ENCODE data around the gene SPATA18.
"Not testable (repeated sequence)": the region's sequence is repeated elsewhere in the genome, so short reads cannot be mapped to it uniquely, and the experiment has no call there.

Gene SPATA18

GRCh38 chr4:52106191-52106590 is 55.1 kb downstream of the SPATA18 start:
- no peak for DNase-seq (ENCODE audit: low read depth in 2 of 2)

GRCh38 chr4:52106660-52107059 is 55.6 kb downstream of the SPATA18 start:
- DNase-seq (ENCODE audit: low read depth in 2 of 2) = no peak

GRCh38 chr4:52107336-52107735 is 56.2 kb downstream of the SPATA18 start:
- no peak for DNase-seq (ENCODE audit: low read depth in 2 of 2)

- no peak for DNase-seq (ENCODE audit: low read depth in 2 of 2)
These were observed 56.6 kb downstream of the SPATA18 start for GRCh38 chr4:52107745-52108144.

GRCh38 chr4:52110171-52110570 is 59.1 kb downstream of the SPATA18 start:
- no peak for DNase-seq (ENCODE audit: low read depth in 2 of 2)

GRCh38 chr4:52111995-52112394 is 60.9 kb downstream of the SPATA18 start:
- no peak for DNase-seq (ENCODE audit: low read depth in 2 of 2)

- no peak for DNase-seq (ENCODE audit: low read depth in 2 of 2)
These were observed 61.3 kb downstream of the SPATA18 start for GRCh38 chr4:52112411-52112810.

GRCh38 chr4:52116641-52117040 is 65.5 kb downstream of the SPATA18 start:
- no peak for DNase-seq (ENCODE audit: low read depth in 2 of 2)

GRCh38 chr4:52126226-52126625 is 75.1 kb downstream of the SPATA18 start:
- DNase-seq (ENCODE audit: low read depth in 2 of 2) = no peak

GRCh38 chr4:52126966-52127365 is 75.9 kb downstream of the SPATA18 start:
- no peak for DNase-seq (ENCODE audit: low read depth in 2 of 2)

- DNase-seq (ENCODE audit: low read depth in 2 of 2) = no peak
These were observed 84.1 kb downstream of the SPATA18 start for GRCh38 chr4:52135171-52135570.

GRCh38 chr4:52137152-52137551 is 86.0 kb downstream of the SPATA18 start:
- DNase-seq (ENCODE audit: low read depth in 2 of 2) = not testable (repeated sequence)

- DNase-seq (ENCODE audit: low read depth in 2 of 2) = no peak
These were observed 91.7 kb downstream of the SPATA18 start for GRCh38 chr4:52142816-52143215.

GRCh38 chr4:52143815-52144214 is 92.7 kb downstream of the SPATA18 start:
- DNase-seq (ENCODE audit: low read depth in 2 of 2) = no peak

- DNase-seq (ENCODE audit: low read depth in 2 of 2) = no peak
These were observed 93.3 kb downstream of the SPATA18 start for GRCh38 chr4:52144372-52144771.
